Stimulated activated CD8-positive, alpha-beta memory T cell treated with anti-CD3 and anti-CD28 coated beads, Interleukin-15, amount 100 ng/mL, for 4 hours (primary cell): Measurements from ENCODE around the gene CABS1.

Source experiments
- DNase-seq, 2 donors: peaks; one replicate each; pipeline ENCODE4 v3.0.0-alpha.2; 2020; ENCODE audit warnings: low read depth in 2 of 2

The CABS1 gene

GRCh38 chr4:70334681-70335080 is at the start of gene CABS1:
CABS1 (plus strand) TSS chr4:70334981; CDS start chr4:70335040, 59 bp downstream.
- no peak for DNase-seq

DNA sequence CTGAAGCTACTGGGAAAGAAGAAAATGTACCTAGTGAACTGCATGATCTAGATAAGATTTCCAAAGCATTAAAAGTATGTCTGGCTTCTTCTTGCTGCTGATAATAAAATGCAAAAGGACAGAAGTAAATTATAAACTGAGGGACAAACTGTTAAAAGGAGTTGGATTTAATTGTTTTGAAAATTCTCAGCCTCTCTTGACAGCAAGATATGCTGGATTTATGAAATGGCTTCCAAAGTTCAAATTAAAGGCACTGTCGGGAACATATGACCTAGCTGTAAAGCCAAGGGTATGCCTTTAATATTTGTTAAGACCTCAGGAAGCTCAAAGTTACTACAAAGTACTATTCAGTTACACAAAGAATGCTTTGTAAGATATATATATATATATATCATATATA is 46.1 kb upstream of the CABS1 start:
- no peak for DNase-seq

DNA sequence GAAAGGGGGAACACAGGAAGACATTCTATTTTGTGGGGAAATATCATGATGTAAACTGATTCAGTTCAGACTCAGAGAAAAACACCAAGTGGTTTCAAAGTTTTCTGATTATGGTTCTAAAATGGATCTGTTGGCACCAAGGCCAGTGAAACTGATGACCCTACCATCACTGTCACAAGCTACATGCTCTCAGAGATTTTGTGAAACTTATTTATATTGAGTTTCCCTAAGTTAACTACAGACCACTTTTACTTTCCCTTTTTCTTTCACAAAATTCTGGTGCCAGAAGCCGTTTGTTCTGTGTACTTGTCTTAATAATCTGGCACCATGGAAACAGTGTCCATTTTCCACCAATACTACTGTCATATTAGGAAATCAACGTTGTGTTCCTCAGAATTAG is 43.4 kb upstream of the CABS1 start:
- no peak for DNase-seq

DNA sequence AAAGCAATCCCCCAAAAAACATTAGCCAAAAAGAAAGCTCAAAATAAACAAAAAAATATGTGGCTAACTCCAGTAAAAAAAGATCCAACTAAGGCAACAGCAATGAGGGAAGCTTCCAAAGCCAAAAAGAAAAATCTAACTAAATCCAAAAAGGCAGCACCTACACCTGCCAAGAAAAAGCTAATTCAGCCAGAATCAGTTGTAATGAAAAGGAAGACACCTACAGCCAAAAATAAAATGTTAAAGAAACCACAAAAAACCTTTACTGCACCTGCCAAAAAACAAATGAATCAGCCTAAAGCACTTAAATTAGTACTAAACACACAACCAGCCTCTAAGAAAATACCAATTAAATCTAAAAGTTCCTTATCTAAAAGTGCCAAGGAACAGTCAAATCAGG is 37.2 kb upstream of the CABS1 start:
- DNase-seq, result no peak

DNA sequence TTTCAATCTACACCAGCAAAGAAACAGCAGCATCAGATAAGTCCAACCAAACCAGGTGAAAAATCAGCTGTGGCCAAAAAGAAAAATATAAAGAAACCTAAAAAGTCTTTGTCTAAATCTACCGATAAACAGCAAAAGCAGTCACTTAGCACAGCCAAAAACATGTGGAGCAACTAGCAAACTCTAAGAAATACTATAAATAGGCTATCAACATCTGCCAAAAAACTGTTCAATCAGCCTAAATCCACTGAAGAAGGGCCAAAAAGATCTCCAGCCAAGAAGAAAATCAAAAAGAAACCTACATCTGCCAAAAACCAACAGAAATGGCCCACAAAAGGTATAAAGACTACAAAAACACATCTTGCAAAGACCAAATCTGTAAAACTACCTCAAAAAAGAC is 36.7 kb upstream of the CABS1 start:
- no peak for DNase-seq

GRCh38 chr4:70299643-70300042 is 35.1 kb upstream of the CABS1 start:
- no peak for DNase-seq

DNA sequence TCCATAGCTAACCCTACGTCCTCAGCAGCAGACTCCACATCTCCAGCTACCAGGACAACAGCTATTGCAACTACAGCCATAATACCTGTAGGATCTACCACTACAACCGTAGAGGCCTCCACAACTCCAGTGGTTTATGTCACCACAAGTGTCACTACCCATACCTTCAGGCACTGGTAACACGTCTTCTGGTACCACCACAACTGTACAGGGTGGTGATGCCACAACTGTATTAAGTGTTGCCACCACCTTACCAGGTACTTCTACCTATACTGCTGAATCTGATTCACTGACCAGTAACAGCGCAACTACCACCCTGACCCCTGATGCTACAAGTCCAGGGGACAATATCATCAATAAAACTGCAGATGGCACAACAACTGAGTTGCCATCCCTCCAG is 34.6 kb upstream of the CABS1 start:
- DNase-seq, result no peak

- DNase-seq, result no peak
These were observed 31.7 kb upstream of the CABS1 start for GRCh38 chr4:70303090-70303489.

DNA sequence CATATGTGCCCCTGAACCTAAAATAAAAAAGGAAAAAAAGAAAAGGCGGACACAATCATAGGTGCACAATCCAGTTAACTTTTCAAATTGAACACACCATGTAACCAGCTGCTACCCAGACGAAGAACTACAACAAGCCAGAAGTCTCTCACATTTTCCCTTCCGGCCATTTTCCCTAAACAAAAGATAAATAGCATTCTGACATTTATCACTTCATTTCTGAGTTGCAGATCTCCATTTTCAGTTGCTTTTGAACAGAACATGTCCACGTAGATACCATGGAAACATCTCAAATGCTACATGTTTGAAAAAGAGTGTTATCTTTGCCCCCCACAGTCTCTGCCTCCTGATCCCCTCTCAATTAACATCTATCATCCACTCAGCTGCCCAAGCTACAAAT is 29.2 kb upstream of the CABS1 start:
- no peak for DNase-seq

GRCh38 chr4:70306076-70306475 is 28.7 kb upstream of the CABS1 start:
- no peak for DNase-seq

GRCh38 chr4:70313736-70314135 is 21.0 kb upstream of the CABS1 start:
- DNase-seq, result no peak

DNA sequence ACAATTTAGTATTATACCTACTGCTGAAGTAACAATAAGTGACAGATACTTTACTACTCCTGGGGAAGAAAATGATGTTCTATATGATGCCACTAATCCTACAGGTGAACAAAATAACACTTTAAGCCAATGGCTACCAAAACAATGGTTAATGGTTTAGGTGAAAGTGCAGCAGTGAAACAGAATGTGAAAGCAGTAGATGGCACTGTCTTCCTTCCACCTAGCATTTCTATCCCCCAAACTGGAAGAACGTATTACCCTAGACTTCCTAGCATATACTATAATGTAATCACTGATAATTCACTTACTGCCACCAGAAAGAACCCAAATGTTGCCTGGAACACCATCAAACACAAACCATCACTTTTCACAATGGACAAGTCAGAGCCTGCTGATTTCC is 18.9 kb upstream of the CABS1 start:
- no peak for DNase-seq

- no peak for DNase-seq
These were observed 8.7 kb upstream of the CABS1 start for GRCh38 chr4:70326052-70326451.

GRCh38 chr4:70336043-70336442 is 1.3 kb downstream of the CABS1 start:
- DNase-seq, result no peak

- no peak for DNase-seq
These were observed 3.2 kb downstream of the CABS1 start for GRCh38 chr4:70337886-70338420.

DNA sequence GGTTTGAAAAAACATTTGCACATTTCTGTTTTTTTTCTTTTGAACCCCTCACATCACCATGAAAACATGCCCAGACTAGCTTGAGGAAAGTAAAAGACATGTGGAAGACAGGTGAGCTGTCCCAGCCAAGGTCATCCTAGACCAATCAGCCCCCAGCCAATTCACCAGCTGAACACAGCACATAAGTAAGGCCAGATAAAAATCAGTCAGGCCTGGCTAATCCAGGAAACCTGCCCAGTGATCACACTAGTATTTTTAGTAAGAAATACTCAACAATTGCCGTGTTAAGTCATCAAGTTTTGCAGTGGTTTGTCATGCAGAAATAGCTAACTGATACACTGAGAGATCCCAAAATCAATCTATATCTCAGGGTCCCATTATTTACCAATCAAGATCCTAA is 21.4 kb downstream of the CABS1 start:
- no peak for DNase-seq

DNA sequence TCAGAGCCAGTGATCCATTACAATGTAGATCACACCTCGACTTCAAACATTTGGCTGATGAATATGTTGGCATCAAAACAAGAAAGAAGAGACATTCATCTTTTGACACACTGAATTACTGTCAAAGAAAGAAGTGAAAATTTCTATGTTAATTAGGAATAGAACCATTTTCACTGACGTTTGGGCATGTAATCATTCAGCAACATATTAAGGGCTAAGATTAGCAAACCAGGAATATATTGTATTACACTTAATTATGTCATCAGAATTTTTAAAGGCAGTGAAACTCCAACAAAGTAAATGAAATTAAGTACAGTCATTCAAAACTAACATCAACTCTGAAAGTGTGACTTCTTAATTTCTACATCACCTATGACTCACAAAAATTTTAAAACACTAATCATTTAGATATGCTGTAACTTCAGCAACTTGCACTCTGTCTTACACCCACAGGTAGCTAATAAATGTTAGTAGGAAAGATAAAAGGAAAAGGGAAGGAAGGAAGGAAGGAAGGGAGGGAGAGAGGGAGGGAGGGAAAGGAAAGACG is 24.4 kb downstream of the CABS1 start:
- no peak for DNase-seq

GRCh38 chr4:70360460-70360859 is 25.7 kb downstream of the CABS1 start, which contains the start of gene SMR3A:
SMR3A (plus strand) TSS chr4:70360760; CDS start chr4:70362116, 1,356 bp downstream.
- DNase-seq, result no peak

DNA sequence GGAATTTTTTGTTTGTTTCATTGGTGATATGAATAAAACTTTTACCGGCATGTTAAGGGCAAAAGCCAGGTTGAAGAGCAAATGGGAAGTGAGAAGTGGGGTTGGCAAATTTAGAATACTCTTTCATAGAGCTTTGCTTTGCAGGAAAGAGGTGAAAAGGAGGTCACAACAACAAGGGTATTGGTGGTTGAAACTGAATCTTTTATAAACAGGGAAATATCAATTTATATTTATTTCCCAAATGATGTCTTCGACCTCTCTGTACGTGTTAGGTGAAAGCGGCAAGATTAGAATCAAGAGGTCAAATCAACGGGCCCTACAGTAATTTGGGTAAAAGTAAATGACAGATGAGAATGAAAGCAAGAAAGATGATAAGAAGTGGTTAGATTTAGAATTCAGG is 29.2 kb downstream of the CABS1 start:
- no peak for DNase-seq

DNA sequence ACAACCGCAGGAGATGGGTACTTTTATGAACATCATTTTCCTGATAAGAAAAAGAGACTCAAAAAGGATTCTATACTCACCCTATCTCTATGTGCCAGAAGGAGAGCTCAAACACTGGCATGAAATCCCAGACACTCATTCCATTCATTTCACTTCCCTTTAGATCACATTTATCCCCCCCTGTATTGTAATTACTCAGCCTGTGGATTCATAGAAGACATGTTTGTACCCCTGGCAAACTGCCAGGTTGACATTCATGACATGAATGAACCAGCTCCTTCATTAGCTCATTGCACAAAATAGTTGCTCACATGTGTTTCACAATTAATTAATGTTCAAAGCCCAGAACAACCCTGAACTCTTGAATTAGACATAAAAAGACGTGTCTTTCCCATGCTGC is 30.7 kb downstream of the CABS1 start:
- DNase-seq, result no peak

DNA sequence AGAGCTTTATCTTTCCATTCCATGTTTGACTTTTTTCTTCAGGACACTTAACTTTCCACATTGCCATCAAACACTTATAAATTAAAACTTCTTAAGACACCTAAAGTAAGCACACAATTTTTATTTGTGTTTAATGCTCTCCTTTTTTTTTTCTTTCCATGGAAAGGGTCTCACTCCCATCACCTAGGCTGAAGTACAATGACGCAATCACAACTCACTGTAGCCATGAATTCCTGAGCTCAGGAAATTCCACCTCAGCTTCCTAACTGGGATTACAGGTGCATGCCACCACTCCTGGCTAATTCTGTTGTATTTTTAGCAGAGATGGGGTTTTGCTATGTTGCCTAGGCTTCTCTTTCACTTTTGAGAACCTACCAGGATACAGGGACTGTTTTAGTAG is 33.0 kb downstream of the CABS1 start:
- no peak for DNase-seq

DNA sequence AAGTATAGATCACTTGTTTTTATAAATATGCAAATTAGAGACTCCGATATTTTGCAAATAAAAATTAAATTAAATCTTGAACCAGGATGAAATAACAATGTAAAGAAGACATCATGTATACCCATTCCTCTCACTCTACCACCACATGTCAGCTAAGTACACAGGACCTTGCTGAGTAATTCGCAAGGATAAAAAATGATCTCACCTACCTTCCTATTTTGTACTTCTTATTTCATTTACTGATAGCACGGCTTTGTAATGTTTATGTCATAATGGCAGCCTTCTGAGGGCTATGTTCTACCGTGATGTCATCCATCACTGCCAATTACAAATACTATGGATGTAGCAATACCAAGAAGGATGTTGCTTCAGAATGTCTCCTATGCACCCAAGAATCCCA is 37.2 kb downstream of the CABS1 start:
- DNase-seq, result no peak

- no peak for DNase-seq
These were observed 38.0 kb downstream of the CABS1 start for GRCh38 chr4:70372760-70373159.

DNA sequence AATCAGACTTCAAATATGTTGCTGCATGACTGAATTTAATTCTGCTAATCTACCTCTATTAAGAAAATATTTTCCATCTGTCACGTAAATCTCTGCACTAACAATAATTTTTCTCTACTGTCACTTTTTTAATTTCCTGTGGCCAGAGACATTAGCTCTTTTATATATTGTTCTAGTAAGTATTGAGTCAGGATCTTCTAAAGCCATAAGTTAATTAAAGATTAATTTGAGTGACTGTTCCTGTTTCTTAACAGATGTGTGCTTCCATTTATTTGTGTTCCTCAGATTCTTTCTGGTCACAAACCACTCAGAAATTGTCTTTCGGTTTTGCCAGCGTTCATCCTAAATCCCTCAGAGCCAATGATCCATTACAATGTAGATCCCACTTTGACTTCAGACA is 45.8 kb downstream of the CABS1 start:
- no peak for DNase-seq
